T-helper 1 cell treated with Interleukin-12 subunit alpha and Interleukin-12 subunit beta and Interleukin-4 antibody, amounts not matched to agents 30 μg/mL and 1 μg/mL, for 36 hours (primary cell): ENCODE results near the gene ZNF445.
"Not testable (repeated sequence)": the region's sequence is repeated elsewhere in the genome, so short reads cannot be mapped to it uniquely, and the experiment has no call there.

Experiments used
- H3K27ac Mint-ChIP-seq: one replicate; pipeline ENCODE4 v1.8.0; 2021; ENCODE audit warnings: mild to moderate bottlenecking, mixed read lengths
- H3K27me3 Mint-ChIP-seq: one replicate; pipeline ENCODE4 v1.8.0; 2021; ENCODE audit warnings: low read depth, mixed read lengths
- H3K36me3 Mint-ChIP-seq: one replicate; pipeline ENCODE4 v1.8.0; 2021; ENCODE audit warnings: low read depth, mixed read lengths
- H3K4me1 Mint-ChIP-seq: one replicate; pipeline ENCODE4 v1.8.0; 2021; ENCODE audit warnings: low read depth, mixed read lengths
- H3K4me3 Mint-ChIP-seq: one replicate; pipeline ENCODE4 v1.8.0; 2021; ENCODE audit warnings: mild to moderate bottlenecking, moderate library complexity, mixed read lengths
- H3K9me3 Mint-ChIP-seq: one replicate; pipeline ENCODE4 v1.8.0; 2021; ENCODE audit warnings: mixed read lengths

ZNF445 gene

GRCh38 chr3:44499149-44499898 is 21.9 kb upstream of the ZNF445 start:
- Mint-ChIP-seq H3K27ac (no peak overlapping the region), H3K27me3 (no peaks in the 10 kb centered on the region), H3K36me3 (peaks cover 74% of the 10 kb centered on the region), H3K4me1 (no peaks in the 10 kb centered on the region), H3K4me3 (no peak overlapping the region), H3K9me3 (peaks cover 88% of the 10 kb centered on the region)

- peaks cover 70% of the 10 kb centered on the region for H3K36me3 Mint-ChIP-seq
- H3K27ac Mint-ChIP-seq = no peak overlapping the region
- H3K27me3 Mint-ChIP-seq = no peaks in the 10 kb centered on the region
- H3K9me3 Mint-ChIP-seq = peaks cover 86% of the 10 kb centered on the region
- no peaks in the 10 kb centered on the region for H3K4me1 Mint-ChIP-seq
- no peak overlapping the region for H3K4me3 Mint-ChIP-seq
These were observed 18.4 kb upstream of the ZNF445 start for GRCh38 chr3:44495636-44496415.

- Mint-ChIP-seq H3K4me3 (no peak overlapping the region), H3K27me3 (no peaks in the 10 kb centered on the region), H3K27ac (no peak overlapping the region), H3K9me3 (peaks cover 74% of the 10 kb centered on the region), H3K4me1 (no peaks in the 10 kb centered on the region), H3K36me3 (peaks cover 46% of the 10 kb centered on the region)
These were observed 15.0 kb upstream of the ZNF445 start for GRCh38 chr3:44492496-44492895.

GRCh38 chr3:44482721-44483120 is 5.3 kb upstream of the ZNF445 start:
- H3K4me3 Mint-ChIP-seq = no peak overlapping the region
- H3K36me3 Mint-ChIP-seq = peaks cover 3% of the 10 kb centered on the region
- peaks cover 8% of the 10 kb centered on the region for H3K4me1 Mint-ChIP-seq
- no peaks in the 10 kb centered on the region for H3K27me3 Mint-ChIP-seq
- H3K27ac Mint-ChIP-seq = no peak overlapping the region
- peaks cover 23% of the 10 kb centered on the region for H3K9me3 Mint-ChIP-seq

GRCh38 chr3:44478606-44479094 is 1.2 kb upstream of the ZNF445 start:
- Mint-ChIP-seq H3K27me3 (no peaks in the 10 kb centered on the region), H3K4me1 (peaks cover 18% of the 10 kb centered on the region), H3K36me3 (peaks cover 2% of the 10 kb centered on the region), H3K27ac (no peak overlapping the region), H3K9me3 (no peaks in the 10 kb centered on the region), H3K4me3 (peak overlapping the region; percentile 96)

- Mint-ChIP-seq H3K4me1 (peaks cover 18% of the 10 kb centered on the region), H3K9me3 (no peaks in the 10 kb centered on the region), H3K36me3 (peaks cover 2% of the 10 kb centered on the region), H3K27ac (peak overlapping the region; percentile 84), H3K27me3 (no peaks in the 10 kb centered on the region), H3K4me3 (peak overlapping the region; percentile 96)
These were observed 592 bp upstream of the ZNF445 start for GRCh38 chr3:44478055-44478468.

GRCh38 chr3:44476963-44477311 is 533 bp downstream of the ZNF445 start:
- peaks cover 2% of the 10 kb centered on the region for H3K36me3 Mint-ChIP-seq
- no peaks in the 10 kb centered on the region for H3K27me3 Mint-ChIP-seq
- H3K27ac Mint-ChIP-seq = peak overlapping the region; percentile 80
- peaks cover 22% of the 10 kb centered on the region for H3K4me1 Mint-ChIP-seq
- no peaks in the 10 kb centered on the region for H3K9me3 Mint-ChIP-seq
- peak overlapping the region; percentile 83 for H3K4me3 Mint-ChIP-seq

- H3K9me3 Mint-ChIP-seq = no peaks in the 10 kb centered on the region
- H3K4me1 Mint-ChIP-seq = peaks cover 27% of the 10 kb centered on the region
- no peaks in the 10 kb centered on the region for H3K27me3 Mint-ChIP-seq
- H3K27ac Mint-ChIP-seq = no peak overlapping the region
- peak overlapping the region; percentile 83 for H3K4me3 Mint-ChIP-seq
- peaks cover 8% of the 10 kb centered on the region for H3K36me3 Mint-ChIP-seq
These were observed 1.3 kb downstream of the ZNF445 start for GRCh38 chr3:44476181-44476611.

- H3K27ac Mint-ChIP-seq = peak overlapping the region; percentile 31
- H3K36me3 Mint-ChIP-seq = peaks cover 16% of the 10 kb centered on the region
- H3K9me3 Mint-ChIP-seq, H3K27me3 Mint-ChIP-seq, H3K4me3 Mint-ChIP-seq: not testable (repeated sequence)
- H3K4me1 Mint-ChIP-seq = peaks cover 32% of the 10 kb centered on the region
These were observed 2.6 kb downstream of the ZNF445 start for GRCh38 chr3:44474886-44475285.

GRCh38 chr3:44470430-44470829 is 7.0 kb downstream of the ZNF445 start:
- H3K4me1 Mint-ChIP-seq = peaks cover 23% of the 10 kb centered on the region
- H3K36me3 Mint-ChIP-seq = peaks cover 27% of the 10 kb centered on the region
- H3K27ac Mint-ChIP-seq = no peak overlapping the region
- H3K4me3 Mint-ChIP-seq = no peak overlapping the region
- H3K27me3 Mint-ChIP-seq = no peaks in the 10 kb centered on the region
- H3K9me3 Mint-ChIP-seq = no peaks in the 10 kb centered on the region

- Mint-ChIP-seq H3K27ac (no peak overlapping the region), H3K4me3 (no peak overlapping the region), H3K36me3 (peaks cover 30% of the 10 kb centered on the region), H3K9me3 (no peaks in the 10 kb centered on the region), H3K27me3 (no peaks in the 10 kb centered on the region), H3K4me1 (peaks cover 23% of the 10 kb centered on the region)
These were observed 7.6 kb downstream of the ZNF445 start for GRCh38 chr3:44469914-44470313.

GRCh38 chr3:44468572-44469520 is 8.6 kb downstream of the ZNF445 start:
- Mint-ChIP-seq H3K4me3 (no peak overlapping the region), H3K27me3 (no peaks in the 10 kb centered on the region), H3K36me3 (peaks cover 34% of the 10 kb centered on the region), H3K27ac (no peak overlapping the region), H3K9me3 (no peaks in the 10 kb centered on the region), H3K4me1 (peaks cover 23% of the 10 kb centered on the region)

GRCh38 chr3:44468099-44468537 is 9.4 kb downstream of the ZNF445 start:
- H3K27ac Mint-ChIP-seq, H3K4me3 Mint-ChIP-seq, H3K9me3 Mint-ChIP-seq, H3K27me3 Mint-ChIP-seq: not testable (repeated sequence)
- Mint-ChIP-seq H3K36me3 (peaks cover 39% of the 10 kb centered on the region), H3K4me1 (peaks cover 21% of the 10 kb centered on the region)

GRCh38 chr3:44467241-44467640 is 10.2 kb downstream of the ZNF445 start:
- Mint-ChIP-seq H3K36me3 (peaks cover 48% of the 10 kb centered on the region), H3K27me3 (no peaks in the 10 kb centered on the region), H3K9me3 (peaks cover 3% of the 10 kb centered on the region), H3K4me1 (peaks cover 18% of the 10 kb centered on the region), H3K27ac (no peak overlapping the region), H3K4me3 (no peak overlapping the region)
